ENCODE measurements around the gene SLC6A20. TPM values are rescaled to one million over a fixed set of nuclear protein-coding genes. Genes with fewer than 3 reads are reported as not detected.

SLC6A20 gene
- total and polyA plus RNA-seq, 12 donors, result 0.06 to 0.09 TPM; not detected in 10

GRCh38 chr3:45705839-45706808, 90.2 kb downstream of the SLC6A20 start:
- intact Hi-C loops (cut with DNase I), result no loop called here
- Histone ChIP-seq H3K36me3 (peaks cover 0 to 83% (median 37%) of the 10 kb centered on the region in 9 donors), H3K27me3 (no peaks in the 10 kb centered on the region), H3K27ac (no peak overlapping the region), H3K4me1 (peaks cover 0 to 8% (median 0%) of the 10 kb centered on the region in 9 donors), H3K4me3 (no peak overlapping the region), H3K9me3 (no peaks in the 10 kb centered on the region)
- TF ChIP-seq, protein P1, sequence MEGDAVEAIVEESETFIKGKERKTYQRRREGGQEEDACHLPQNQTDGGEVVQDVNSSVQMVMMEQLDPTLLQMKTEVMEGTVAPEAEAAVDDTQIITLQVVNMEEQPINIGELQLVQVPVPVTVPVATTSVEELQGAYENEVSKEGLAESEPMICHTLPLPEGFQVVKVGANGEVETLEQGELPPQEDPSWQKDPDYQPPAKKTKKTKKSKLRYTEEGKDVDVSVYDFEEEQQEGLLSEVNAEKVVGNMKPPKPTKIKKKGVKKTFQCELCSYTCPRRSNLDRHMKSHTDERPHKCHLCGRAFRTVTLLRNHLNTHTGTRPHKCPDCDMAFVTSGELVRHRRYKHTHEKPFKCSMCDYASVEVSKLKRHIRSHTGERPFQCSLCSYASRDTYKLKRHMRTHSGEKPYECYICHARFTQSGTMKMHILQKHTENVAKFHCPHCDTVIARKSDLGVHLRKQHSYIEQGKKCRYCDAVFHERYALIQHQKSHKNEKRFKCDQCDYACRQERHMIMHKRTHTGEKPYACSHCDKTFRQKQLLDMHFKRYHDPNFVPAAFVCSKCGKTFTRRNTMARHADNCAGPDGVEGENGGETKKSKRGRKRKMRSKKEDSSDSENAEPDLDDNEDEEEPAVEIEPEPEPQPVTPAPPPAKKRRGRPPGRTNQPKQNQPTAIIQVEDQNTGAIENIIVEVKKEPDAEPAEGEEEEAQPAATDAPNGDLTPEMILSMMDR (IDR thresholded peaks at IDR 0.05), result no peak
- DNase-seq, result no peak
- ATAC-seq, result no peak
- WGBS, 2 donors, result 71 to 78% methylated on average over 2 of the region's 2 CpGs

Other genes starting within 250 kb of the SLC6A20 start
- gene LIMD1, start 201.8 kb downstream of the SLC6A20 start, total RNA-seq, result 10 to 100 TPM; 24.1 to 47.6 (median 35.5) TPM
- 10 to 100 TPM in 1 of 2 donors, 1 to 10 TPM in 1; 6.1 to 21.7 TPM for gene LIMD1, start 201.8 kb downstream of the SLC6A20 start, polyA plus RNA-seq
- gene SACM1L, start 107.1 kb downstream of the SLC6A20 start, total RNA-seq, result 10 to 100 TPM; 22.2 to 28.7 (median 23.6) TPM
- gene SACM1L, start 107.1 kb downstream of the SLC6A20 start, polyA plus RNA-seq, result 10 to 100 TPM; 15.4 to 27.5 TPM
- 10 to 100 TPM in 3 of 10 donors, 1 to 10 TPM in 7; 6.0 to 12.2 (median 8.7) TPM for gene LZTFL1, start 45.6 kb upstream of the SLC6A20 start, total RNA-seq
- gene LZTFL1, start 45.6 kb upstream of the SLC6A20 start, polyA plus RNA-seq, result 1 to 10 TPM; 2.6 to 6.6 TPM
- gene CCR9, start 90.0 kb upstream of the SLC6A20 start, total RNA-seq, result not detected
- not detected for gene CCR9, start 90.0 kb upstream of the SLC6A20 start, polyA plus RNA-seq
- gene CXCR6, start 146.9 kb upstream of the SLC6A20 start, total RNA-seq, result 1 to 10 TPM in 1 of 10 donors, under 1 TPM in 5, not detected in 4; 0.17 to 1.2 (median 0.39) TPM
- under 1 TPM; 0.22 to 0.36 TPM for gene CXCR6, start 146.9 kb upstream of the SLC6A20 start, polyA plus RNA-seq
- 100 to 1,000 TPM in 8 of 10 donors, 10 to 100 TPM in 2; 82.3 to 216 (median 156) TPM for gene FYCO1, start 199.3 kb upstream of the SLC6A20 start, total RNA-seq
- 10 to 100 TPM in 1 of 2 donors, 1 to 10 TPM in 1; 8.8 to 59.6 TPM for gene FYCO1, start 199.3 kb upstream of the SLC6A20 start, polyA plus RNA-seq
- gene XCR1, start 230.9 kb upstream of the SLC6A20 start, total RNA-seq, result under 1 TPM in 4 of 10 donors, not detected in 6; 0.05 to 0.72 (median 0.09) TPM
- gene XCR1, start 230.9 kb upstream of the SLC6A20 start, polyA plus RNA-seq, result under 1 TPM in 1 of 2 donors, not detected in 1; 0.01 TPM